K562 (cell line): Measurements from ENCODE around the gene TXNRD3. TPM values are rescaled to one million over a fixed set of nuclear protein-coding genes. Genes with fewer than 3 reads are reported as not detected.

Experiments
- CXXC5 ChIP-seq: fragments of 250-450 bp; sonication (Bioruptor Pico); IDR thresholded peaks from 2 replicates; pipeline ENCODE4 v1.8.0; 2022; ENCODE audit warnings: inconsistent platforms, mild to moderate bottlenecking, moderate library complexity
- EGR1 ChIP-seq: fragments of 450-650 bp; conservative IDR thresholded peaks from 2 replicates; pipeline ENCODE4 v1.6.1; 2017; ENCODE audit warnings: mild to moderate bottlenecking
- GATAD2B ChIP-seq: fragments of 450-650 bp; IDR thresholded peaks from 2 replicates; pipeline ENCODE4 v1.6.1; 2017; ENCODE audit warnings: mild to moderate bottlenecking, borderline replicate concordance
- HNRNPL ChIP-seq: fragments of 200-400 bp; formaldehyde crosslinking; IDR thresholded peaks from 2 replicates; pipeline ENCODE4 v1.6.1; 2017; ENCODE audit warnings: low read depth, mild to moderate bottlenecking, low read length
- RBFOX2 ChIP-seq: fragments of 200-400 bp; formaldehyde crosslinking; IDR thresholded peaks from 2 replicates; pipeline ENCODE4 v1.6.1; 2017; ENCODE audit warnings: low read depth, mild to moderate bottlenecking, low read length, moderate library complexity
- ZNF785 ChIP-seq: fragments of 250-450 bp; sonication (Bioruptor Pico); IDR thresholded peaks from 2 replicates; pipeline ENCODE4 v1.4.0; 2020; ENCODE audit warnings: mild to moderate bottlenecking
- polyA plus RNA-seq, 8 experiments: library from polyadenylated mRNA; depleted of rRNA in 4 of 8; stranded (reverse) in 5 of 8; unstranded in 3 of 8; fragments of >200 nt; fragmentation: Nextera tagmentation in 2 of 8; fragmentation: Illumina TruSeq in 1 of 8; extraction: Ambion mirVana in 2 of 8; extraction: Trizol in 1 of 8; gene quantifications; 2 replicates each; pipeline versions ENCODE4 v1.2.1 to v1.2.3, GENCODE V29; 2011 to 2014; ENCODE audit warnings: inconsistent platforms in 1 of 8, missing spikeins in 1 of 8
- total RNA-seq, 7 experiments: library from RNA; depleted of rRNA in 6 of 7; stranded (reverse); fragments of >200 nt in 6 of 7; fragmentation: Illumina TruSeq in 2 of 7; extraction: Trizol in 2 of 7; gene quantifications; 2 replicates each; pipeline versions ENCODE4 v1.2.1 to v1.2.3, GENCODE V29; 2011 to 2021; ENCODE audit warnings: low replicate concordance in 1 of 7
- TF ChIP-seq, protein P1 (sequence below): fragments of 200-800 bp; sonication (Bioruptor generic); IDR thresholded peaks from 2 replicates; pipeline ENCODE4 v1.6.1; 2017; ENCODE audit warnings: missing genetic modification characterization, missing compliant biosample characterization
- TF ChIP-seq, protein P2 (sequence below): fragments of 250-450 bp; sonication (Bioruptor Pico); IDR thresholded peaks from 2 replicates; pipeline ENCODE4 v1.8.0; 2022; ENCODE audit warnings: inconsistent platforms
- TF ChIP-seq, protein P3 (sequence below): IDR thresholded peaks from 2 replicates; pipeline ENCODE4 v1.6.1; 2011; ENCODE audit warnings: borderline replicate concordance, low read depth, mild to moderate bottlenecking, moderate library complexity, low read length; ENCODE audit not compliant: insufficient read depth, poor library complexity, severe bottlenecking
- TF ChIP-seq, protein P4 (sequence below): fragments of 200-800 bp; sonication (Bioruptor generic); IDR thresholded peaks from 2 replicates; pipeline ENCODE4 v1.6.1; 2016; ENCODE audit warnings: missing genetic modification characterization, missing compliant biosample characterization

TXNRD3 gene
- total and polyA plus RNA-seq, 9 of the 15 experiments (the other 6 are each of a cell fraction or from before 2014, with no cell fraction given) = 0.96 to 2.3 (median 1.7) TPM

DNA sequence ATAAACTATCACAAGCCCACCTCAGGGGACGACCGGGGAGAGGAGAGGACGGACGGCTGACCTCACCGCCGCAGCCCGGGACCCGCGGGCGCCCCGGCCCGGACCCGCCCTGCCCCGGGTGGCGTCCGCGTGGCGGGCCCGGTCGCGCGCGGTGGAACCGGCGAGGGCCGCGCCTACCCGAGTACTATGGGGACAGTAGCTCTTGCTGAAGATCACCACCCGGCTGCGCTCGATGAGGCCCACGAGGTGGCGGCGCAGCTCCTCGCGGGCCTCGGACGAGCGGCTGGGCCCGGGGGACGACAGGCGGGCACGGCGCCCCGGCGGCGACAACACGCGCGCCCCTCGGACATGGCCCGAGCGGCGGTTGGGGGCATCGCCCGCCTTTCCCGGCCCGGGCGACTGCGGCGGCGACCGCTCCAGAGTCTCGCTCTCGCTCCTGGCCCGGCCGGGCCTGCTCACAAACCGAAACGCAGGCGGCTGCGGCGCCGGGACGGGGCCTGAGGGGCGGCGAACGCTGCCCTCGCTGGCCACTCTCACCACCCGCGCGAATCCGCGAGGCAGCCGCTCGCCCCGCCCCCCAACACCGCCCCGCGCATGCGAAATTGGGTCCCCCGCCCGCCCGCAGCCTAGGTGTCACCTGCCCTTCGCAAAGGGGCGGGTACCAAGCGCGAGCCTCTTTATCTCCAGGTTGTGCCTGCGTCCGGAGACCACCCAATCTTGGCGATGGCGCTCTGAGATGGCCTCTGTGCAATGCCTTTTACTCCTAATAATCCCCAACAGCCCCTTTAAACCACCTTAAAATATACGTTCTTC lies at the start of gene TXNRD3 (continued):
- TF ChIP-seq, protein P1, sequence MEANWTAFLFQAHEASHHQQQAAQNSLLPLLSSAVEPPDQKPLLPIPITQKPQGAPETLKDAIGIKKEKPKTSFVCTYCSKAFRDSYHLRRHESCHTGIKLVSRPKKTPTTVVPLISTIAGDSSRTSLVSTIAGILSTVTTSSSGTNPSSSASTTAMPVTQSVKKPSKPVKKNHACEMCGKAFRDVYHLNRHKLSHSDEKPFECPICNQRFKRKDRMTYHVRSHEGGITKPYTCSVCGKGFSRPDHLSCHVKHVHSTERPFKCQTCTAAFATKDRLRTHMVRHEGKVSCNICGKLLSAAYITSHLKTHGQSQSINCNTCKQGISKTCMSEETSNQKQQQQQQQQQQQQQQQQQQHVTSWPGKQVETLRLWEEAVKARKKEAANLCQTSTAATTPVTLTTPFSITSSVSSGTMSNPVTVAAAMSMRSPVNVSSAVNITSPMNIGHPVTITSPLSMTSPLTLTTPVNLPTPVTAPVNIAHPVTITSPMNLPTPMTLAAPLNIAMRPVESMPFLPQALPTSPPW (CRISPR knock-in tag) = 0 out of 2 replicates have a peak, but pooled peaks have one; percentile 29
- TF ChIP-seq, protein P2, sequence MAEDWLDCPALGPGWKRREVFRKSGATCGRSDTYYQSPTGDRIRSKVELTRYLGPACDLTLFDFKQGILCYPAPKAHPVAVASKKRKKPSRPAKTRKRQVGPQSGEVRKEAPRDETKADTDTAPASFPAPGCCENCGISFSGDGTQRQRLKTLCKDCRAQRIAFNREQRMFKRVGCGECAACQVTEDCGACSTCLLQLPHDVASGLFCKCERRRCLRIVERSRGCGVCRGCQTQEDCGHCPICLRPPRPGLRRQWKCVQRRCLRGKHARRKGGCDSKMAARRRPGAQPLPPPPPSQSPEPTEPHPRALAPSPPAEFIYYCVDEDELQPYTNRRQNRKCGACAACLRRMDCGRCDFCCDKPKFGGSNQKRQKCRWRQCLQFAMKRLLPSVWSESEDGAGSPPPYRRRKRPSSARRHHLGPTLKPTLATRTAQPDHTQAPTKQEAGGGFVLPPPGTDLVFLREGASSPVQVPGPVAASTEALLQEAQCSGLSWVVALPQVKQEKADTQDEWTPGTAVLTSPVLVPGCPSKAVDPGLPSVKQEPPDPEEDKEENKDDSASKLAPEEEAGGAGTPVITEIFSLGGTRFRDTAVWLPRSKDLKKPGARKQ (CRISPR knock-in tag) = no peak
- TF ChIP-seq, protein P3, sequence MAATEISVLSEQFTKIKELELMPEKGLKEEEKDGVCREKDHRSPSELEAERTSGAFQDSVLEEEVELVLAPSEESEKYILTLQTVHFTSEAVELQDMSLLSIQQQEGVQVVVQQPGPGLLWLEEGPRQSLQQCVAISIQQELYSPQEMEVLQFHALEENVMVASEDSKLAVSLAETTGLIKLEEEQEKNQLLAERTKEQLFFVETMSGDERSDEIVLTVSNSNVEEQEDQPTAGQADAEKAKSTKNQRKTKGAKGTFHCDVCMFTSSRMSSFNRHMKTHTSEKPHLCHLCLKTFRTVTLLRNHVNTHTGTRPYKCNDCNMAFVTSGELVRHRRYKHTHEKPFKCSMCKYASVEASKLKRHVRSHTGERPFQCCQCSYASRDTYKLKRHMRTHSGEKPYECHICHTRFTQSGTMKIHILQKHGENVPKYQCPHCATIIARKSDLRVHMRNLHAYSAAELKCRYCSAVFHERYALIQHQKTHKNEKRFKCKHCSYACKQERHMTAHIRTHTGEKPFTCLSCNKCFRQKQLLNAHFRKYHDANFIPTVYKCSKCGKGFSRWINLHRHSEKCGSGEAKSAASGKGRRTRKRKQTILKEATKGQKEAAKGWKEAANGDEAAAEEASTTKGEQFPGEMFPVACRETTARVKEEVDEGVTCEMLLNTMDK = peak; percentile 17
- TF ChIP-seq, protein P4, sequence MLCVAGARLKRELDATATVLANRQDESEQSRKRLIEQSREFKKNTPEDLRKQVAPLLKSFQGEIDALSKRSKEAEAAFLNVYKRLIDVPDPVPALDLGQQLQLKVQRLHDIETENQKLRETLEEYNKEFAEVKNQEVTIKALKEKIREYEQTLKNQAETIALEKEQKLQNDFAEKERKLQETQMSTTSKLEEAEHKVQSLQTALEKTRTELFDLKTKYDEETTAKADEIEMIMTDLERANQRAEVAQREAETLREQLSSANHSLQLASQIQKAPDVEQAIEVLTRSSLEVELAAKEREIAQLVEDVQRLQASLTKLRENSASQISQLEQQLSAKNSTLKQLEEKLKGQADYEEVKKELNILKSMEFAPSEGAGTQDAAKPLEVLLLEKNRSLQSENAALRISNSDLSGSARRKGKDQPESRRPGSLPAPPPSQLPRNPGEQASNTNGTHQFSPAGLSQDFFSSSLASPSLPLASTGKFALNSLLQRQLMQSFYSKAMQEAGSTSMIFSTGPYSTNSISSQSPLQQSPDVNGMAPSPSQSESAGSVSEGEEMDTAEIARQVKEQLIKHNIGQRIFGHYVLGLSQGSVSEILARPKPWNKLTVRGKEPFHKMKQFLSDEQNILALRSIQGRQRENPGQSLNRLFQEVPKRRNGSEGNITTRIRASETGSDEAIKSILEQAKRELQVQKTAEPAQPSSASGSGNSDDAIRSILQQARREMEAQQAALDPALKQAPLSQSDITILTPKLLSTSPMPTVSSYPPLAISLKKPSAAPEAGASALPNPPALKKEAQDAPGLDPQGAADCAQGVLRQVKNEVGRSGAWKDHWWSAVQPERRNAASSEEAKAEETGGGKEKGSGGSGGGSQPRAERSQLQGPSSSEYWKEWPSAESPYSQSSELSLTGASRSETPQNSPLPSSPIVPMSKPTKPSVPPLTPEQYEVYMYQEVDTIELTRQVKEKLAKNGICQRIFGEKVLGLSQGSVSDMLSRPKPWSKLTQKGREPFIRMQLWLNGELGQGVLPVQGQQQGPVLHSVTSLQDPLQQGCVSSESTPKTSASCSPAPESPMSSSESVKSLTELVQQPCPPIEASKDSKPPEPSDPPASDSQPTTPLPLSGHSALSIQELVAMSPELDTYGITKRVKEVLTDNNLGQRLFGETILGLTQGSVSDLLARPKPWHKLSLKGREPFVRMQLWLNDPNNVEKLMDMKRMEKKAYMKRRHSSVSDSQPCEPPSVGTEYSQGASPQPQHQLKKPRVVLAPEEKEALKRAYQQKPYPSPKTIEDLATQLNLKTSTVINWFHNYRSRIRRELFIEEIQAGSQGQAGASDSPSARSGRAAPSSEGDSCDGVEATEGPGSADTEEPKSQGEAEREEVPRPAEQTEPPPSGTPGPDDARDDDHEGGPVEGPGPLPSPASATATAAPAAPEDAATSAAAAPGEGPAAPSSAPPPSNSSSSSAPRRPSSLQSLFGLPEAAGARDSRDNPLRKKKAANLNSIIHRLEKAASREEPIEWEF (CRISPR knock-in tag) = no peak
- peak; percentile 42; the same call in 1 of the 2 replicates for TF ChIP-seq CXXC5
- TF ChIP-seq EGR1 = no peak
- TF ChIP-seq ZNF785 = no peak
- peak; percentile 74 for TF ChIP-seq RBFOX2
- 0 out of 2 replicates have a peak, but pooled peaks have one; percentile 24 for TF ChIP-seq GATAD2B
- 0 out of 2 replicates have a peak, but pooled peaks have one; percentile 22 for TF ChIP-seq HNRNPL
